GM12878 (cell line): Measurements from ENCODE around the gene ECEL1. TPM values are rescaled to one million over a fixed set of nuclear protein-coding genes. Genes with fewer than 3 reads are reported as not detected.

Experiments used
- ATAC-seq: fragments of 200-7000 bp; cut with Tn5 transposase; 3 replicates; pipeline ENCODE4 v1.9.1; 2020; ENCODE audit warnings: mild to moderate bottlenecking, moderate library complexity
- BruUV-seq: library from RNA; stranded (reverse); fragments of 400-500 nt; replicated peaks from 2 replicates; lab custom pipeline; 2021; lab: Mats Ljungman, UMichigan
- CTCF ChIA-PET: fragments of 300-600 bp; sonication (Branson Sonifier 250); formaldehyde crosslinking; extraction: SDS; loops from one replicate; lab custom pipeline; 2021; ENCODE audit warnings: inconsistent platforms; lab: Yijun Ruan, JAX
- POLR2A ChIA-PET: fragments of 350-600 bp; formaldehyde crosslinking; extraction: SDS; loops from one replicate; lab custom pipeline; 2021; ENCODE audit warnings: inconsistent platforms; lab: Charles Lee
- RAD21 ChIA-PET: fragments of 300-600 bp; sonication (Branson Sonifier 250); formaldehyde crosslinking; loops from one replicate; lab custom pipeline; 2023; ENCODE audit warnings: antibody characterized with exemption; ENCODE audit not compliant: unreplicated experiment; lab: Charles Lee
- SMC1A ChIA-PET: fragments of 300-600 bp; sonication (Branson Sonifier 250); formaldehyde crosslinking; loops from one replicate; lab custom pipeline; 2023; ENCODE audit not compliant: unreplicated experiment, uncharacterized antibody; lab: Charles Lee
- DNase-seq: peaks from one replicate; pipeline ENCODE4 v3.0.0-alpha.2; 2011; ENCODE audit warnings: low read depth, low spot score
- FAIRE-seq: peaks from 3 replicates; lab custom pipeline; 2011; peaks lifted over from hg19 to GRCh38; lab: Jason Lieb, UNC
- H2AFZ ChIP-seq: 2 replicates; pipeline ENCODE4 v1.6.0; 2011; ENCODE audit warnings: low read depth, low read length, control low read depth; ENCODE audit not compliant: control insufficient read depth
- H3K27ac ChIP-seq: 2 replicates; pipeline ENCODE4 v1.5.1; 2011; ENCODE audit warnings: control low read depth; ENCODE audit not compliant: control insufficient read depth, insufficient read depth
- H3K27me3 ChIP-seq, 2 experiments: replicated peaks in 1 of 2; 2 replicates each; pipeline versions ENCODE4 v1.6.0 to v1.6.1; 2011; ENCODE audit warnings: low read length in 1 of 2; ENCODE audit not compliant: control insufficient read depth in 2 of 2, insufficient read depth in 2 of 2
- H3K36me3 ChIP-seq, 2 experiments: 2 replicates each; pipeline ENCODE4 v1.5.1; 2011; ENCODE audit warnings: low read length in 1 of 2; ENCODE audit not compliant: control insufficient read depth in 2 of 2, insufficient read depth in 2 of 2
- H3K4me1 ChIP-seq: 2 replicates; pipeline ENCODE4 v1.6.1; 2011; ENCODE audit warnings: mild to moderate bottlenecking, low read length, moderate library complexity, mixed read lengths; ENCODE audit not compliant: control insufficient read depth, insufficient read depth
- H3K4me2 ChIP-seq: 2 replicates; pipeline ENCODE4 v1.6.0; 2011; ENCODE audit warnings: control low read depth; ENCODE audit not compliant: control insufficient read depth, insufficient read depth
- H3K4me3 ChIP-seq: fragments of 200-600 bp; sonication (generic); 2 replicates; pipeline ENCODE4 v1.5.1; 2016
- H3K79me2 ChIP-seq: 2 replicates; pipeline ENCODE4 v1.6.0; 2011; ENCODE audit warnings: low read length; ENCODE audit not compliant: control insufficient read depth, insufficient read depth
- H3K9ac ChIP-seq: 2 replicates; pipeline ENCODE4 v1.8.0; 2011; ENCODE audit warnings: low read length, control low read depth, mixed read lengths; ENCODE audit not compliant: control insufficient read depth, insufficient read depth
- H3K9me3 ChIP-seq: replicated peaks from 3 replicates; pipeline ENCODE4 v1.5.1; 2011; ENCODE audit warnings: mild to moderate bottlenecking, low read length; ENCODE audit not compliant: control insufficient read depth, insufficient read depth
- H4K20me1 ChIP-seq: 2 replicates; pipeline ENCODE4 v1.6.0; 2011; ENCODE audit not compliant: control insufficient read depth, insufficient read depth
- BCL3 ChIP-seq: IDR thresholded peaks from 2 replicates; pipeline ENCODE4 v1.6.1; 2011; ENCODE audit warnings: borderline replicate concordance, low read depth, mild to moderate bottlenecking, moderate library complexity, low read length; ENCODE audit not compliant: insufficient read depth, poor library complexity, severe bottlenecking
- ETV6 ChIP-seq, 2 experiments: fragments of 450-650 bp in 1 of 2; IDR thresholded peaks in 1 of 2; conservative IDR thresholded peaks in 1 of 2; 2 replicates each; pipeline ENCODE4 v1.6.1; 2014; ENCODE audit warnings: antibody characterized with exemption in 1 of 2, borderline replicate concordance in 1 of 2, low read depth in 1 of 2, mild to moderate bottlenecking in 1 of 2, moderate library complexity in 1 of 2
- HDGF ChIP-seq: fragments of 450-650 bp; IDR thresholded peaks from 2 replicates; pipeline ENCODE4 v1.6.1; 2016; ENCODE audit warnings: antibody characterized with exemption
- IKZF2 ChIP-seq, 2 experiments: fragments of 450-650 bp; IDR thresholded peaks; 2 replicates each; pipeline ENCODE4 v1.6.1; 2017; ENCODE audit warnings: mild to moderate bottlenecking in 2 of 2, moderate library complexity in 2 of 2
- NFYB ChIP-seq: IDR thresholded peaks from 2 replicates; pipeline ENCODE4 v1.6.1; 2011; ENCODE audit warnings: low read depth, mild to moderate bottlenecking, low read length, improper control_type of control experiment, moderate library complexity; ENCODE audit not compliant: insufficient read depth
- PRDM15 ChIP-seq: fragments of 450-650 bp; formaldehyde crosslinking; IDR thresholded peaks from 2 replicates; pipeline ENCODE4 v1.4.0; 2020; ENCODE audit warnings: mild to moderate bottlenecking, moderate library complexity
- RB1 ChIP-seq: fragments of 450-650 bp; formaldehyde crosslinking; IDR thresholded peaks from 2 replicates; pipeline ENCODE4 v1.6.1; 2017; ENCODE audit warnings: mild to moderate bottlenecking, borderline replicate concordance
- RFX5 ChIP-seq: IDR thresholded peaks from 2 replicates; pipeline ENCODE4 v1.6.1; 2011; ENCODE audit warnings: low read depth, low read length, improper control_type of control experiment
- SMAD1 ChIP-seq: fragments of 450-650 bp; IDR thresholded peaks from 2 replicates; pipeline ENCODE4 v1.6.1; 2018; ENCODE audit warnings: mild to moderate bottlenecking, low read depth; ENCODE audit not compliant: partially characterized antibody
- SPI1 ChIP-seq: IDR thresholded peaks from 2 replicates; pipeline ENCODE4 v1.6.1; 2011; ENCODE audit warnings: low read depth, mild to moderate bottlenecking, low read length, moderate library complexity, borderline replicate concordance; ENCODE audit not compliant: insufficient read depth
- TCF3 ChIP-seq: IDR thresholded peaks from 2 replicates; pipeline ENCODE4 v1.6.1; 2012; ENCODE audit warnings: low read depth, mild to moderate bottlenecking, low read length, borderline replicate concordance; ENCODE audit not compliant: insufficient read depth
- YBX1 ChIP-seq: fragments of 450-650 bp; IDR thresholded peaks from 2 replicates; pipeline ENCODE4 v1.6.1; 2016; ENCODE audit warnings: antibody characterized with exemption
- ZNF207 ChIP-seq: fragments of 450-650 bp; IDR thresholded peaks from 2 replicates; pipeline ENCODE4 v1.6.1; 2014; ENCODE audit warnings: antibody characterized with exemption, mild to moderate bottlenecking, borderline replicate concordance
- ZNF24 ChIP-seq: fragments of 450-650 bp; IDR thresholded peaks from 2 replicates; pipeline ENCODE4 v1.6.1; 2017; ENCODE audit warnings: antibody characterized with exemption, mild to moderate bottlenecking
- ZZZ3 ChIP-seq: IDR thresholded peaks from 2 replicates; pipeline ENCODE4 v1.6.1; 2011; ENCODE audit warnings: low read depth; ENCODE audit not compliant: control insufficient read depth, insufficient read length
- WGBS: methylation state at CpG from one replicate; pipeline ENCODE4 v1.1.6; 2016; ENCODE audit warnings: low lambda C conversion rate; ENCODE audit not compliant: insufficient replicate concordance, insufficient coverage; ENCODE audit errors: missing lambda C conversion rate; 5-methylcytosine and 5-hydroxymethylcytosine counted together
- in situ Hi-C: fragments of 300-500 bp; cut with MboI; formaldehyde crosslinking; loops from 9 replicates; pipeline ENCODE4 v1.14.3; 2018; ENCODE audit warnings: mixed read lengths
- intact Hi-C: fragments of 100-400 bp; cut with micrococcal nuclease; formaldehyde crosslinking; loops from one replicate; pipeline ENCODE4 v1.14.2; 2022; ENCODE audit not compliant: unreplicated experiment
- polyA plus RNA-seq, 11 experiments: library from polyadenylated mRNA; depleted of rRNA in 4 of 11; unstranded in 6 of 11; stranded (reverse) in 5 of 11; fragments of >200 nt; fragmentation: Nextera tagmentation in 4 of 11; fragmentation: Illumina TruSeq in 1 of 11; extraction: Ambion mirVana in 4 of 11; extraction: Trizol in 1 of 11; gene quantifications; 1 replicate in 1 of 11; 2 replicates in 10 of 11; pipeline versions ENCODE4 v1.2.1 to v1.2.3, GENCODE V29; 2011 to 2016; ENCODE audit warnings: inconsistent platforms in 2 of 11, missing spikeins in 2 of 11, low read depth in 1 of 11
- total RNA-seq, 4 experiments: library from RNA; depleted of rRNA in 3 of 4; stranded (reverse); fragments of >200 nt in 3 of 4; fragmentation: Illumina TruSeq in 1 of 4; extraction: Trizol in 1 of 4; gene quantifications; 2 replicates each; pipeline versions ENCODE4 v1.2.1 to v1.2.3, GENCODE V29; 2013 to 2021
- TF ChIP-seq, protein P1 (sequence below): fragments of 450-650 bp; IDR thresholded peaks from 2 replicates; pipeline ENCODE4 v1.6.1; 2017; ENCODE audit warnings: mild to moderate bottlenecking, moderate library complexity

Gene ECEL1
- total and polyA plus RNA-seq, 10 of the 15 experiments (the other 5 are each of a cell fraction or from before 2014, with no cell fraction given) = not detected

DNA sequence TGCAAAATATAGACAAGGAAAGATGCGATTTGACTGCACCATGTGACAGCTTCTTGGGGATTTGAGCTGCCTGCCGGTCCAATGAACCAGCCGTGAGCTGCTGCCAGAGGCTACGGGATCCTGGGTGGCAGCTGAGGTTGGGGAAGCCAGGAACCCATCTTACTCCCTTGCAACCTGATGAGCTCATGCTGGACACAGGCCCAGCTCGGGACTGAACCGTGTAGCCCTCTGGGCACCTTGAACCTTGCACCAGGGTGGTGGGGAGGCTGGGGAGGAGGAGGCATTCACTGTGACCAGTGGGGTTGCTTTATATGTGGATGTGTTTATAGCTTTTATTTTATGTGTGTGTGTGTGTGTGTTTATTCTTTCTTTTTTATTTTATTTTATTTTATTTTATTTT is 22.6 kb downstream of the ECEL1 start:
- ATAC-seq = no peak
- ChIA-PET SMC1A (interaction anchor here (0.6 kb wide), 1 partner anchor 1722 kb away, joined by 3 read pairs; no protein-coding TSS in a partner anchor), POLR2A (no interaction called here), CTCF (interaction anchor here (0.6 to 1.3 kb wide), 2 partner anchors 17 to 716 kb away, joined by 3 read pairs; no protein-coding TSS in a partner anchor), RAD21 (no interaction called here)
- H3K79me2 ChIP-seq = no peaks in the 10 kb centered on the region
- H3K9ac ChIP-seq = no peak overlapping the region
- no peak overlapping the region for H2AFZ ChIP-seq
- no peaks in the 10 kb centered on the region for H3K9me3 ChIP-seq
- H3K4me1 ChIP-seq = no peaks in the 10 kb centered on the region
- no peaks in the 10 kb centered on the region; a peak in 1 of 4 replicates for H3K27me3 ChIP-seq
- no peaks in the 10 kb centered on the region for H4K20me1 ChIP-seq
- intact Hi-C loops = no loop called here
- in situ Hi-C loops = no loop called here
- H3K36me3 ChIP-seq = no peaks in the 10 kb centered on the region
- H3K4me3 ChIP-seq = no peak overlapping the region
- H3K4me2 ChIP-seq = no peak overlapping the region
- FAIRE-seq = no peak
- BruUV-seq = no TSS peak
- no peak for DNase-seq
- no peak overlapping the region for H3K27ac ChIP-seq
- WGBS = 48% methylated on average over 5 of the region's 6 CpGs
- TF ChIP-seq ZNF24 = no peak
- no peak for TF ChIP-seq TCF3
- TF ChIP-seq PRDM15 = no peak
- TF ChIP-seq ZNF207 = no peak
- TF ChIP-seq, protein P1, sequence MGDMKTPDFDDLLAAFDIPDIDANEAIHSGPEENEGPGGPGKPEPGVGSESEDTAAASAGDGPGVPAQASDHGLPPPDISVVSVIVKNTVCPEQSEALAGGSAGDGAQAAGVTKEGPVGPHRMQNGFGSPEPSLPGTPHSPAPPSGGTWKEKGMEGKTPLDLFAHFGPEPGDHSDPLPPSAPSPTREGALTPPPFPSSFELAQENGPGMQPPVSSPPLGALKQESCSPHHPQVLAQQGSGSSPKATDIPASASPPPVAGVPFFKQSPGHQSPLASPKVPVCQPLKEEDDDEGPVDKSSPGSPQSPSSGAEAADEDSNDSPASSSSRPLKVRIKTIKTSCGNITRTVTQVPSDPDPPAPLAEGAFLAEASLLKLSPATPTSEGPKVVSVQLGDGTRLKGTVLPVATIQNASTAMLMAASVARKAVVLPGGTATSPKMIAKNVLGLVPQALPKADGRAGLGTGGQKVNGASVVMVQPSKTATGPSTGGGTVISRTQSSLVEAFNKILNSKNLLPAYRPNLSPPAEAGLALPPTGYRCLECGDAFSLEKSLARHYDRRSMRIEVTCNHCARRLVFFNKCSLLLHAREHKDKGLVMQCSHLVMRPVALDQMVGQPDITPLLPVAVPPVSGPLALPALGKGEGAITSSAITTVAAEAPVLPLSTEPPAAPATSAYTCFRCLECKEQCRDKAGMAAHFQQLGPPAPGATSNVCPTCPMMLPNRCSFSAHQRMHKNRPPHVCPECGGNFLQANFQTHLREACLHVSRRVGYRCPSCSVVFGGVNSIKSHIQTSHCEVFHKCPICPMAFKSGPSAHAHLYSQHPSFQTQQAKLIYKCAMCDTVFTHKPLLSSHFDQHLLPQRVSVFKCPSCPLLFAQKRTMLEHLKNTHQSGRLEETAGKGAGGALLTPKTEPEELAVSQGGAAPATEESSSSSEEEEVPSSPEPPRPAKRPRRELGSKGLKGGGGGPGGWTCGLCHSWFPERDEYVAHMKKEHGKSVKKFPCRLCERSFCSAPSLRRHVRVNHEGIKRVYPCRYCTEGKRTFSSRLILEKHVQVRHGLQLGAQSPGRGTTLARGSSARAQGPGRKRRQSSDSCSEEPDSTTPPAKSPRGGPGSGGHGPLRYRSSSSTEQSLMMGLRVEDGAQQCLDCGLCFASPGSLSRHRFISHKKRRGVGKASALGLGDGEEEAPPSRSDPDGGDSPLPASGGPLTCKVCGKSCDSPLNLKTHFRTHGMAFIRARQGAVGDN = no peak
- no peak for TF ChIP-seq RFX5
- no peak for TF ChIP-seq RB1
- no peak for TF ChIP-seq BCL3
- no peak for TF ChIP-seq ETV6 (conservative IDR thresholded peaks at IDR 0.05 in 1 of 2, IDR thresholded peaks at IDR 0.05 in 1 of 2; ENCODE audit: borderline replicate concordance in 1 of 2, low read depth in 1 of 2)
- TF ChIP-seq SMAD1 = no peak
- no peak for TF ChIP-seq NFYB
- TF ChIP-seq ZZZ3 = no peak
- no peak for TF ChIP-seq IKZF2 (IDR thresholded peaks at IDR 0.05)
- TF ChIP-seq SPI1 = no peak
- no peak for TF ChIP-seq HDGF
- no peak for TF ChIP-seq YBX1
